HG03159 (cell line): ENCODE data around the gene ADGRG4.

Experiments
- ATAC-seq: cut with Tn5 transposase; IDR thresholded peaks from one replicate; pipeline ENCODE4 v1.9.1; 2021; ENCODE audit warnings: mild to moderate bottlenecking, moderate library complexity; ENCODE audit not compliant: unreplicated experiment

Gene ADGRG4

GRCh38 chrX:136303041-136303440, 2.3 kb downstream of the ADGRG4 start:
- ATAC-seq: no peak

DNA sequence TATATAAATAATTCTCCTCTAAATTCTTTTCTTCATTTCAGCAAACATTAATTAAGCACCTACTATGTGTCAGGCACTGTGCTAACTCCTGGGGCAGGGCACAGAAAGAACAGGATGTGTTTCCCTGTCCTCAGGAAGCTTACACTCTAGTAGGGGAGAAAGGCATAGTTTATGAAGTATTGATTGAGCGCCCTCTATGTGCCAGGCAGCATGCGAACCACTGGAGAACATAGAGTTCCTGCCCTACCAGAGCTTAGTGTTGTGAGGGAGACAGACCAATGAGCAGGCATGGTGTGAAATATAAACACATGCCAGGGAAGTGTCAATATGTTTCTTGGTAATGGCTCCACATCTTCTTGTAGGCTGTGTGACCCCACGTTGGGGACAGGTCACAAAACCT, 3.7 kb downstream of the ADGRG4 start:
- no peak for ATAC-seq

- ATAC-seq: no peak
These were observed 5.4 kb downstream of the ADGRG4 start for GRCh38 chrX:136306182-136306581.

DNA sequence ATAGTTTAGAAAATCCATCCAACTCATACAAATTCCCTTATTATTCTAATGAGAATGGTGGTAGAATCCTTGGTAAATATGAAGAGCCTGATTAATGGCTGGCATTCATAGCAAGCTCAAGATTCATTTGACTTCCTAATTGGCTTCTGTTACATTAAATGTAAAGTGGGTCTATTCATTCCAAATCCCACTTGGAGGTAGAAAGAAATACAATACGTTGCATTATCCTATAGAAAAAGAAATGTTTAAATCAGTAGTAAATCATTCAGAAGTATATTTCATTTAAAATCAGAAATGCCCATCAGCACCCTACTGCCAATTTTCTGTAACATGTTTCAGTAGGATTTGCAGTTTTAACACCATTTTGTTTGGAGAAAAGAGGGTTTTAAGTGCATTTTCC, 6.7 kb downstream of the ADGRG4 start:
- ATAC-seq: no peak

DNA sequence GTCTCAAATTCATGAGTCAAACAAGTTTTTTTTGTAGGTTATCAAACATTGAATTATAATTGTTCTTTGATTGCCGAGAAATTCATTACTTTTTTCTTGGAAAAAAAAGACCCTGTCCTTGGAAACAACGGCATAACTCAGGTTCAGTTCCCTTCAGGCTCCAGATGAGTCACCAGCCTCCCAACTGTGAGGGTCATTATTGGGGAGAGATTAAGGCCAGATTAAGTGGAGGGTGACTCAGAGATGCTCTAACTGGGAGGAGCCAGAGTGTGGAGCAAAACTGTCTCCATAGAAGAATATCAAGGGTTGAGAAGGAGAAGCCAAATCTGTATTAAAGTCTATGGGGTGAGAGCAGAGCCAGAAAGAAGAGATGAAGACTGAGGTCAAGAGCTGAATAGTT, 9.6 kb downstream of the ADGRG4 start:
- ATAC-seq: no peak

- no peak for ATAC-seq
These were observed 17.4 kb downstream of the ADGRG4 start for GRCh38 chrX:136318156-136318555.

DNA sequence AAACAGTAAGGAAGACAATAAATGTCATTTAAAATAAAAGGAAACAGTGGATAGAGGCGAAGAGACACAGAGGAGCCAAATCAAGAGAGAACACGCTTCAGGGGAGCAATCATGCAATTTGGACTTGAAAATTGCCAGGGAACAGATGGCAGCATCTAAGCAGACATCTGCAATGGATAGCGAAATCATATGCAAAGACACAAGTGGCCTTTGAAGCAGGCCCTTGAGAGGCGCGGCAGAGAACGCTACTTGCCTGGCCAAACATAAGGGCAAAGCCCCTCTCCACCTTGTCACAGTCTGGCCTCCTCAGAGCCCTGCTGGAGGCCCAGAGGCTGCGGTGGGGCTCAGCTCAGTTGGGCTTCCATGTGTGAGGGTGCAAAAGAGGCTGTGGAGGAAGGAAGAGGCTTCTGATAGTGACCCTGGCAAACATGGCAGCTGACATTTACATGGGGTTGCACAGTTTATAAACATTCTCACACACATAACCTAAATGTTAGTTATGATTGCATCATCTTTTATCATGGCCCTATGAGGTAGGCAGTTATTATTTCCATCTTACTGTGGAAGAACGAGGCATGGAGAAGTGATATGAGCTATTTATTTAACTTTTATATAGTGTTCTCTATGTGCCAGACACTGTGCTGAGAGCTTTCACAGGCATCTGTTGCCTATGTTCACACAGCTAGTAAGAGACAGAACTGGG, 18.3 kb downstream of the ADGRG4 start:
- ATAC-seq: no peak

- ATAC-seq: no peak
These were observed 18.8 kb downstream of the ADGRG4 start for GRCh38 chrX:136319600-136319999.

DNA sequence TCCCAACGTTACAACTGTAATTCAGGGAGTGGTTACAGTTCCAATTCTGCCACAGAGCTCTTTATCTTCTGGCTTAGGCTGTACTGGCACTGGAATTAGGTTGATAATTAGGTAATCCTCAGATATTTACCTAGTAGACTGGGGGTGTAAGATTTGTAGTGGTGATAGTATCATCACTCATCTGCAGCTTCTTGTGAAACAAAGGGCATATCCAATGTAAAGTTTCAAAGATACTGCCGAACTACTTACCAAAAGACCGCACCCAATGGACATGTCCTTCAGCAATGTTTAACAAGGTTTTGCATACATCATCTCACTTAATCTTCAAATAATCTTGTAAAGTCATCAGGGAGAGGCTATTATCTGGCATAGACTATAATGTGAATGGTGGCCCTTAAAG, 20.8 kb downstream of the ADGRG4 start:
- ATAC-seq: no peak

DNA sequence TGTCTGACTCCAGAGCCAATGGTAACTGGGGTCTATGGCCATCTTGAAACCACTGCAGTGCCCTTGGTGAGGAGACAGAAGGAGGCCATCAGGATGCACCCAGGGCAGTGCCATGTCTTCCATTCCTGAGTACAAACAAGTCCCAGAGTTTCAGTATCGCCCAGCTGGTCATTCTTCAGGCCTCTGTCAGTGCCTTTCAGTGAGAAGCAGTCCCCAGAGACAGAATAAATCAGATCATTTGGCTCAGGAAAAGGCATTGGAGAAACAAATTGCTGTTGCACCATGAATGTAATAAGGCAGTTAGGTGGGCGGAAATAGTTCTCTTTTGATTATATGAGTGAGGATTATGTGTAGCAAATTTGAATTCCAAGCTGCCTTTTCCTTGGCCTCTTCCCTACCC, 21.3 kb downstream of the ADGRG4 start:
- ATAC-seq: no peak

DNA sequence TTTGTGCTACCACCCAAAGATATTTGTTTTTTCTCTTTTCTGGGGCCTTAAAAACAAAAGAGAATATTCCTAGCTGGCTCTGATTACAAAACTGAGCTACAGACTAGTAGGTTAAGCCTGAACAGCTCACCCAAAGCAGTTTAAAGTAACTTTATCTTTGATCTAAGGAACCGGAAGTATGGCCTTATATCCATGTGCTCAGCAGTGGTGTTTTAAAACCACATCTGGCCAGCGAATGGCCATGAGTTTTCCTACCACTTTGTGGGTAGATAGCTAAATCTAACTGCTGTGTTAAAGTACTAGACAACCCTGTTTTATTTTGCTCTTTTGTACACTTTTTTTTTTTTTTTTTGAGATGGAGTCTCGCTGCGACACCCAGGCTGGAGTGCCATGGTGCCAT, 24.6 kb downstream of the ADGRG4 start:
- no peak for ATAC-seq

DNA sequence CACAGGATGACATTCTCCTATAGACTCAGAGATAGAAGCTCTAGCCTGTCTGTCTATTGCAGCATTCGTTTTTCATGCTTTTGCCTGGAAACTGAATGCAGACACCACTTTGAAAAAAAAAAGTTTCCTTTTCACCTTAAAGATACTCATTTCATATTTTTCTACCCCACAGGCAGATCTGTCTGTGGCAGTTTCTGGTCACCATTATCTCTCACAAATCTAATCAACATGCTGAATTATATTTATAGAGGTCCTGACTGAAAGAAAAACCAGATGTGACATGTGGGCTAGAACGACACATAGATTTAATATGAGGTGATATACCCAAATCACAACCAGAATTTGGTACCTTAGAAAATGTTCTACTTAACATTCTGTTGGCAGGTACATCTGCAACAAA, 28.2 kb downstream of the ADGRG4 start:
- ATAC-seq: no peak

DNA sequence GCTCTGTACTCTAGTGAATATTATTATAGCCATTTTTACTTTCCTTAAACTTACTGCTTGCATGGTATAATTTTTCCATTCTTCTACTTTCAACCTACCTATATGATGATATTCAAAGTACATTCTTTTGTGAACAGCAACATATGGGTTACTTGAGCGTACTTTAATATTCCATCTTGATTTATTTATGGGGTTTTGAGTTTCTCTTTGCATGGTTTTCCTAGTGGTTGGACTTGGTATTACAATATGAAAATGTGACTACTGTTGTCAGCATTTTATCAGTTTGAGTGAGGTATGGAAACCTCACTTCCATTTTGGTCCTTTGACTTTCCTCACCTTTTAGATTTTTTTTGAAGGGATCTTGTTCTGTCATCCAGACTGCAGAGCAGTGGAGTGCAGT, 35.9 kb downstream of the ADGRG4 start:
- ATAC-seq: no peak

DNA sequence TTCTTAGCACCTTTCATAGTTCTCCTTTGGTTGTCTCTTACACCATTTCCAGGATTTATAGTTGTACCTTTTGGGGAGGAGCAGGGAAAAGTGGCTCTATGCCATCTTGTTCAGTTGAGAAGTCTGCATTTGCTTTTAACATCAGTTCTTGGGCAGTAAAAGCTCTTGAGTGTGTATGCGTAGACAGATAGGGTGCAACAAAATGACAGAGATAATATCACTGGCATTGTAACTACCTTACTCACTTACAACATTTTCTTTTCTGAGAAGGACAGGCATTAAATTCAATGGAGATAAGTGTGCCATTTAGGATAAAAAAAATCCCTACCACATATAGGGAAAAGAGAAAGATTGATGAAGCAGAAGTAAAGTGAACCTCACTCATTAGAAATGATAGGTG, 38.9 kb downstream of the ADGRG4 start:
- ATAC-seq: no peak

GRCh38 chrX:136344320-136344719, 43.6 kb downstream of the ADGRG4 start:
- ATAC-seq: no peak

DNA sequence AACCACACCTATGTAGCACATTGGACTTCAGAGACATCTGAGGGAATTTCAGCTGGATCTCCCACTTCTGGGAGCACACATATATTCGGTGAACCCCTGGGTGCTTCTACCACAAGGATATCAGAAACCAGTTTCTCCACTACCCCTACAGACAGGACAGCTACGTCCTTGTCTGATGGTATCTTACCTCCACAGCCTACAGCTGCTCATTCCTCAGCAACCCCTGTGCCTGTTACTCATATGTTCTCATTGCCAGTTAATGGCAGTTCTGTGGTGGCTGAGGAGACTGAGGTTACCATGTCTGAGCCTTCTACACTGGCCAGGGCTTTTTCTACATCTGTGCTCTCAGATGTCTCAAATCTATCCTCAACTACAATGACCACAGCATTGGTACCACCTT, 45.7 kb downstream of the ADGRG4 start:
- ATAC-seq: no peak

- ATAC-seq: no peak
These were observed 46.9 kb downstream of the ADGRG4 start for GRCh38 chrX:136347706-136348105.

GRCh38 chrX:136353526-136354093, 52.8 kb downstream of the ADGRG4 start:
- ATAC-seq: no peak

GRCh38 chrX:136354201-136354600, 53.4 kb downstream of the ADGRG4 start:
- no peak for ATAC-seq

GRCh38 chrX:136369377-136369776, 68.6 kb downstream of the ADGRG4 start:
- no peak for ATAC-seq

GRCh38 chrX:136376713-136377112, 76.0 kb downstream of the ADGRG4 start:
- ATAC-seq: no peak

DNA sequence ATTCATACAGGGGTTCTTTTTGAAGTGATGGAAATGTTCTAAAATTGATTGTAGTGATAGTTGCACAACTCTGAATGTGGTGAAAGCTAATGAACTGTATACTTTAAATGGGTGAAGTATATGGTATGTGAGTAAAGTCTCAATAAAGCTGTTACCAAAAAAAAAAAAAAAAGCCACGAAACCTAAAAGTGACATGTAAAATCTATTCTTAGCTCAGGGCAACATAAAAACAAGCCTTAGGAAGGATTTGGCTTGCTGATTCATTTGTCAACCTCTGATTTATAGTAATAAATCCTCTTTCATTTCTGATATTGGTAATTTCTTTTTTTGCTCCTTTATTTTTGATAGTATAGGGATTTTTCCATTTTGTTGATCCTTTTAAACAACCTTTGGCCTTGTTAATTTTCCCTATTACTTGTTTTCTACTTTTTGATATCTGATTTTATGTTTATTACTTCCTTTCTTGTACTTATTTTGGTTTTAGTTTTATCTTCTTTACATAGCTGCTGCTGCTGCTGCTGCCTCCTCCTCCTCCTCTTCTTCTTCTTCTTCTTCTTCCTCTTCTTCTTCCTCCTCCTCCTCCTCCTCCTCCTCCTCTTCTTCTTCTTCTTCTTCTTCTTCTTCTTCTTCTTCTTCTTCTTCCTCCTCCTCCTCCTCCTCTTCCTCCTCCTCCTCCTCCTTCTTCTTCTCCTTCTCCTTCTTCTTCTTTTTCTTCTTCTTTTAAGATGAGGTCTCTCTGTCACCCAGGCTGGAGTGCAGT, 79.4 kb downstream of the ADGRG4 start:
- ATAC-seq: no peak
